Stimulated activated CD4-positive, alpha-beta T cell treated with anti-CD3 and anti-CD28 coated beads, Interleukin-12 subunit alpha, Interleukin-12 subunit beta, amount 100 ng/mL, for 48 hours (primary cell): Measurements from ENCODE around the gene BRDT.

Experiments
- DNase-seq, 3 donors: peaks; one replicate each; pipeline ENCODE4 v3.0.0-alpha.2; 2020; ENCODE audit warnings: low read depth in 2 of 3, low spot score in 1 of 3

Gene BRDT

GRCh38 chr1:91949356-91949699 lies at the start of gene BRDT:
Gene BRDT (plus strand): TSS chr1:91949401. CDS start chr1:91962755, 13,354 bp downstream.
- no peak for DNase-seq

GRCh38 chr1:91900562-91900961 lies 48.6 kb upstream of the BRDT start:
- no peak for DNase-seq

DNA sequence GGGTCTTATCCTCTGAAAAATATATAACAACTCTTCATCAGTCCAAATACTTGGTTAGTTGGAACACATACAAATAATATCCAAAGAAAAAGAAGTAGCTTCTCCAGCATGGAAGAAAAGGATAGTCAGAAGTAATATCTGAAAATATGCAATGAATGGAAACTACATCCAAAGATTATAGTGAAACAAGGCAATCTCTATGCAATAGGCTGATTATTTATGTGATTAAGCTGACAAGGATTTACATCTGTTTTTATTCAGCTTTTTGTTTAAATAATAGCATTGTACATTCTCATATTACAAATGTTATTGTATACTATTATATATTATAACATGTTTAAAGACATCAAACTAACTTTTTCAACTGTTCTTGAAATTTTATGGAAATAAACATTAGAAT lies 48.0 kb upstream of the BRDT start:
- DNase-seq, result no peak

DNA sequence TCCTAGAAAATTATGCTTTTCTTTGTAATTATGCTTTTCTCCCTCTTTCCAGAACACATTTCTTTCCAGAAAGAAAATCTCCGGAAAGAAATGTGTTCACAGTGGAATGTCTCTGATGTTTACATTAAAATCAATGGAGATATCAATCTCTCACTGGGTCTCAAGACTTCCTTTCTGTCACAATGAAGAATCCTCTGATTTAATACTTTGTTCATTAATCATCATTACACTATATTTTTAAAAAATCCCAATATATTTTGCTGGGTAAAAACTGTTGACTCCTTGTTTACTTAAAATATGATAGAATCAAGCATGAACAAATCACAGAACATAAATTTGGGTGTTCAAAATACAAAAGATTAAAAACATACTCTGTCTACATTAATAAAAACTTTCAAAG lies 36.9 kb upstream of the BRDT start:
- no peak for DNase-seq

DNA sequence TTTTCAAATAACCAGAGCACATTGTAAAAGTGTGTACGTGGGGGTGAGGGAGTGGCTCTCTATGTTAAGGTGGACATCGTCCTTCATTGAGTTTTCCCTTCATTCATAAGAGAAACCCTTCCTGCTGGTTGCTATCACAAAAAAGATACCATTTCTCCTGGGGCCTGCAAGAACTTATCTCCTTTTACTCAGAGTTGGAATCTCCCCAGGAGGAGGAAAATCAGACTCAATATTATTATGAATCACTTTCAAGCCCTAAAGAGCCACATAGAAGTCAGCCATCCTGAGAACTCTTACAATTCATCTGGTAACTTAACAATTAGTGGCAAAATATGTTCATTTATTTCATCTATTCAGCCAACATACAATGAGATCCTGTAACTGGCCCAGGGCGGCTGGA lies 36.2 kb upstream of the BRDT start:
- DNase-seq, result no peak

- DNase-seq, result no peak
These were observed 33.2 kb upstream of the BRDT start for GRCh38 chr1:91916046-91916445.

- DNase-seq, result no peak
These were observed 32.3 kb upstream of the BRDT start for GRCh38 chr1:91916811-91917460.

DNA sequence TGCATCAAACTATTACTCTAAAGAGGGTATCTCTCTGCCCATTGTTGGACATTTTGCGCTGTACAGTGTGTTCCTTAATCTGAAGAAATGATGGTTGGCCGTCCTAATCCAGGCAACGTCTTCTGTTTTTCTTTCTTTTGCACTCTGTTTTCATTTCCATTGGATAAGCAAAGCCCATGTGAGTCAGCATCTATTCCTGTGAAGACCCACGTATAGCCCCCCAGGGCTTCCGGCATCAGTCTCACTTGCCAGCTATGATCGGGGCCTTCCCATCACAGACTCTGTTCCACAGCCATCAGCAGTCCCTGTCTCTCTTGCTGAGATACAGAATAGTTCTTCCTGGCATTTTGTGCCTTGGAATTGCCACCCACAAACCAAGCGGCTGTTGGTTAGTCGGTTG lies 29.2 kb upstream of the BRDT start:
- no peak for DNase-seq

DNA sequence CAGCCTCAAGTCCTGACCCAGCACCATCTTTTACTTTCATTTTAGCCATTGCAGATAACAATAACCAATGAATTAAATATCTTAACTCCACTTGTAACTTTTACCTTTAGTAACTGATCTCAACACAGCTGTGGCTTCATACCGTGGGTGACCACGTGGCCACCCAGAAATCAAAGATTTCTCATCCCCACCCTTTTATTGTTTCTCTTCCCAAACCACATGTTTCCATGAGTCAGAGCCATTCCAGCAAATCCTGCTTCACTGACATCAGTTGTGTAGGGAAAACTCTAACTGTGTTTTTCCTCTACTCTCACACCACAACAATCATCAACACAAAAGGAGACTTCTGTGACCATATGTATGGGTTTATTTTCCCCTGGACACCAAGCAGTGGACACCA lies 25.1 kb upstream of the BRDT start:
- DNase-seq, result no peak

GRCh38 chr1:91925644-91926435 lies 23.4 kb upstream of the BRDT start:
- DNase-seq, result no peak

GRCh38 chr1:91928026-91928425 lies 21.2 kb upstream of the BRDT start:
- no peak for DNase-seq

DNA sequence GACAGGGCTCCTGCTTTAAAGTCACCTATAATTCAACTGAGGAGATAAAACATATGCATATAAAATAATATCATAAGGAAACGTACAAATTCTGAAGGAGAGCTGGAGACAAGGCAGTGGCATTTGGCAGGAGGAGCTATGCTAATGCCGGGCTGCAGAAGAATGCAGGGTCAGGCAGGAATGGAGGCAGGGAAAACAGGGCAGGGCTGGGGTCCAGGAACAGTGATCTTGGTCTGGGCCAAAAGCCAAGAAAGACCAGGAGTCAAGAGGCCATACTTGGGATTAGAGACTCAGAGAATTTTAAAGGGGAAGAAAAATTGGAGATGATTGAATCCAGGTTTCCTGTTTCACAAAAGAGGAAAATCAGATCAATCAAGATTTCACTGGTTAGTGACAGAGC lies 20.0 kb upstream of the BRDT start:
- no peak for DNase-seq

DNA sequence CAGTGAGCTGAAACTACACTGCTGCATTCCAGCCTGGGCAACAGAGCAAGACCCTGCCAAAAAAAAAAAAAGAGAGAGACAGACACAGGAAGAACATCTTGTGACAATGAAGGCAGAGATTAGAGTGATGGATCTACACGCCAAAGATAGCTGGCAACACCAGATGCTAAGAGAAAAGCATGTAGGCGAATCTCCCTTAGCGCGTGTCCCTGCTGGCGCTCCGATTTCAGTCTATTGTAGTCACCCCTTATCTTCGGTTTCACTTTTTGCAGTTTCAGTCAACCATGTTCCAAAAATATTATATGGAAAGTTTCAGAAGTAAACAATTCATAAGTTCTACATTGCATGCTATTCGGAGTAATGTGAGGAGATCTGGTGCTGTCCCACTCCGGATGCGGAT lies 11.6 kb upstream of the BRDT start:
- DNase-seq, result no peak

- no peak for DNase-seq
These were observed 8.7 kb upstream of the BRDT start for GRCh38 chr1:91940496-91940895.

DNA sequence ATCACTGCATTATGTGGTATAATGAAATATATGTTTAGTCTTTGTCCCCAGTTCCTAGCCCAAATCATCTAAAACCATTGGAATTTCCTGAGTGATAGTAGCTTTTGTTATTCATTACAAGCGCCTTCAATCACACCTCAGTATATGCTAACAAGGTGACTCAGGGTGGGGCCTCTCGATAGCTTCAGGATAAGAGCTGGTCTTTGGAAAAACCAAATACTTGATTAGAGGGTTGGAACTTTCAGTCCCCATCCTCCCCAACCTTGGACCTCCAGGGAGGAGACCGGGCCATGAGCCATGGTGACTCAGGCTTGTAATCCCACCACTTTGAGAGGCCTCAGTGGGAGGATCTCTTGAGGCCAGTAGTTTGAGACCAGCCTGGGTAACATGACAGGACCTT lies 5.1 kb upstream of the BRDT start:
- no peak for DNase-seq

DNA sequence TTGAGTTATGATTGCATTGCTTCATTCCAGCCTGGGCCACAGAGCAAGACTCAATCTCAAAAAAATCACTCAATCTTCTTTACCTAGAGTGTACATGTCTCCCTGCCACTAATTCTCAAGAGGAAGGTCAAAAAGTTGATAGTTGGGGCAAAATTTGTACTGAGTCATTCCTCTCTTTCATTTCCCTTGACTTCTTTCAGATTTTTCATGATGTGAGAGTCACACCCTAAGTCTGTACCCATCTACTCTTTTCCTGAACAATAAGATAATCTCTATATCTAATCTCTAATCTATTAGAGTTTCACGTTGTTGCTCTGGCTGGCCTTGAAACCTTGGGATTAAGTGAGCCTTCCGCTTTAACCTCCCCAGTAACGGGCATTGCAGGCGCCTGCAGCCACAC lies 1.1 kb upstream of the BRDT start:
- DNase-seq, result no peak

- peak in 2 of 3 donors; percentile 5 to 12 for DNase-seq
These were observed 473 bp upstream of the BRDT start for GRCh38 chr1:91948501-91949355.

DNA sequence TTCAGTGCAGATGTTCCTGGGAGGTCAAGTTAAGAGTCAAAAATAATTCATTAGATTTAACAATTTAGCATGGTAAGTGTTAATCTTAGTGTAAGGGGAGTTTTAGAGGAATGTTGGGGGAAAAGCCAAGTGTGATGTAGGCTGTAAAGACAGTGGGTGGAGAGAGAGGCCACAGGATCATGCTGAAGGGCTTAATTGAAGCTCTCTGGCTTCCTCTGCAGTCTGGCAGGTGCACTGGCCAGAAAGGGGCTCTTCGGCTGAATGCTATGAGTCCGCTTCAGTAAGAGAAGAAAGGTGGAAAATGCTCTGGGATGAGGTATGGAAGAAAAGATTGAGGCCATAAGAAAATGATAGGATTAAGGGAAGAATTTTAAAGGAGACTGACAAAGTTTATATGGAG lies 3.0 kb downstream of the BRDT start:
- DNase-seq, result no peak

DNA sequence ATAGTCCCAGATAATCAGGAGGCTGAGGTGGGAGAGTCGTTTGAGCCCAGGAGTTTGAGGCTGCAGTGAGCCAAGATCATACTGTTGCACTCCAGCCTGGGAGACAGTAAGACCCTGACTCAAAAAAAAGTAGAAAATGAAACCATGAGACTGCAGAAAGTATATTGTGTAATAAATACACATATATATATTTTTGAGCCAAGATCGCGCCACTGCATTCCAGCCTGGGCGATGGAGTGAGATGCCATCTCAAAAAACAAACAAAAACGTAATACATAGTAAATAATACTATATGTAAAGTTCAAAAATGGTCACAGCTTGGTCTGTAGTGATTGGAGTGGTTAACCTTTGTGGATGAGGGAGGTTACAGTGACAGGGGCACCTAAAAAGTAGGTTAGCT lies 9.7 kb downstream of the BRDT start:
- DNase-seq, result no peak

DNA sequence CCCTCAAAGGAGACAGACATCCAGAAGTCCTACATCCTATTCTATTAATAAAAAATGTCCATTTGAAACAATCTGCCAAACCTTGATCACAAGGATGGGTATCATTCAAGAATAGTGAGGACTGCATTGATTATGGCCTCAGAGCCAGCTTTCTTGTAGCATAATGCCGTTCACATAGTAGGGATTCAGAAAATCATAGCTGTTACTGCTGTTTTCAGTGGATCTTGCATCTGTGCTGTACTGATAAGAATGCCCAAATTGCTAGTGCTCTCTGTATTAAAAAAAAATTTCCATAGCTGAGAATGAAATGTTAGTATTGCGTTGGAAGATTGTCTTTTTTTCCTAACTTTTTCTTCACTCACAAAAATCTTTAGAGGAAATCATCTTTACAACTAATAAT lies 19.1 kb downstream of the BRDT start:
- no peak for DNase-seq

DNA sequence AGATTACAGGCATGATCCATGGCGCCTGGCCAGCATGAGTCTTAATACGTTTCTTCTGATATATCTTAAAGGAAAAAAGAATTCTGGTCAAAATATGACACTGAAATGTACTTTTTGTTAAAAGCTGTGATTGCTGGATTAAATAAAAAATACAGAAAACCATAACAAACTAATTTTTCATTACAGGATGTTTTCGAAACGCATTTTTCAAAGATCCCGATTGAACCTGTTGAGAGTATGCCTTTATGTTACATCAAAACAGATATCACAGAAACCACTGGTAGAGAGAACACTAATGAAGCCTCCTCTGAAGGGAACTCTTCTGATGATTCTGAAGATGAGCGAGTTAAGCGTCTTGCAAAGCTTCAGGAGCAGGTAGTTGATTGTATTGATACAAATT lies 30.2 kb downstream of the BRDT start:
- no peak for DNase-seq

GRCh38 chr1:91980663-91981062 lies 31.5 kb downstream of the BRDT start:
- DNase-seq, result no peak
